Gastroesophageal sphincter (tissue), 4 donors: Measurements from ENCODE around the gene HEMK1. TPM values are rescaled to one million over a fixed set of nuclear protein-coding genes. Genes with fewer than 3 reads are reported as not detected.
A peak's percentile ranks its signal among the peaks of the same experiment; 100 is the strongest.

Experiments
- ATAC-seq: fragments of 150-250 bp; one replicate; pipeline ENCODE4 v1.9.1; 2016; ENCODE audit warnings: mild to moderate bottlenecking, moderate library complexity
- H3K27ac ChIP-seq, 4 donors: fragments of 200-600 bp; sonication (generic) in 3 of 4; 1 replicate in 3 of 4; 2 replicates in 1 of 4; pipeline ENCODE4 v1.5.1; 2016 to 2019
- H3K27me3 ChIP-seq: fragments of 200-600 bp; sonication (generic); one replicate; pipeline ENCODE4 v1.5.1; 2019
- H3K36me3 ChIP-seq, 2 donors: fragments of 200-600 bp; sonication (generic); one replicate each; pipeline ENCODE4 v1.5.1; 2019; ENCODE audit warnings: control low read depth in 1 of 2
- H3K4me1 ChIP-seq, 3 donors: fragments of 200-600 bp; sonication (generic); 1 replicate in 2 of 3; 2 replicates in 1 of 3; pipeline ENCODE4 v1.5.1; 2016 to 2019; ENCODE audit warnings: control low read depth in 2 of 3
- H3K4me3 ChIP-seq, 2 donors: fragments of 200-600 bp; sonication (generic); one replicate each; pipeline ENCODE4 v1.5.1; 2019; ENCODE audit warnings: mild to moderate bottlenecking in 1 of 2, moderate library complexity in 1 of 2
- H3K9me3 ChIP-seq, 3 donors: fragments of 200-600 bp; sonication (generic); one replicate each; pipeline ENCODE4 v1.5.1; 2017 to 2019; ENCODE audit warnings: control low read depth in 2 of 3
- EP300 ChIP-seq: sonication (generic); formaldehyde crosslinking; IDR thresholded peaks from one replicate; pipeline ENCODE4 v1.6.1; 2017; ENCODE audit warnings: antibody characterized with exemption, mild to moderate bottlenecking
- POLR2A ChIP-seq, 2 donors: fragments of 450-650 bp; IDR thresholded peaks; one replicate each; pipeline ENCODE4 v1.6.1; 2017; ENCODE audit warnings: antibody characterized with exemption in 2 of 2, mild to moderate bottlenecking in 2 of 2, moderate library complexity in 1 of 2
- POLR2AphosphoS5 ChIP-seq: sonication (generic); formaldehyde crosslinking; IDR thresholded peaks from one replicate; pipeline ENCODE4 v1.6.1; 2017; ENCODE audit warnings: antibody characterized with exemption
- WGBS, 2 donors: methylation state at CpG; one replicate each; pipeline ENCODE4 v1.1.5; 2018; ENCODE audit warnings: low coverage in 1 of 2; 5-methylcytosine and 5-hydroxymethylcytosine counted together
- total RNA-seq, 4 donors: library from RNA; depleted of rRNA; stranded (reverse); fragments of >200 nt; gene quantifications; one replicate each; pipeline ENCODE4 v1.1.0, GENCODE V29; 2016
- TF ChIP-seq, protein P1 (sequence below), 4 experiments: fragments of 200-600 bp in 2 of 4; fragments of 450-650 bp in 2 of 4; sonication (generic) in 1 of 4; IDR thresholded peaks; one replicate each; pipeline ENCODE4 v1.5.1; 2017 to 2019; ENCODE audit warnings: antibody characterized with exemption in 4 of 4, mild to moderate bottlenecking in 2 of 4, moderate library complexity in 2 of 4

The HEMK1 gene
- total RNA-seq, 4 donors from 2014 or later = 6.4 to 11.7 (median 11.4) TPM

DNA sequence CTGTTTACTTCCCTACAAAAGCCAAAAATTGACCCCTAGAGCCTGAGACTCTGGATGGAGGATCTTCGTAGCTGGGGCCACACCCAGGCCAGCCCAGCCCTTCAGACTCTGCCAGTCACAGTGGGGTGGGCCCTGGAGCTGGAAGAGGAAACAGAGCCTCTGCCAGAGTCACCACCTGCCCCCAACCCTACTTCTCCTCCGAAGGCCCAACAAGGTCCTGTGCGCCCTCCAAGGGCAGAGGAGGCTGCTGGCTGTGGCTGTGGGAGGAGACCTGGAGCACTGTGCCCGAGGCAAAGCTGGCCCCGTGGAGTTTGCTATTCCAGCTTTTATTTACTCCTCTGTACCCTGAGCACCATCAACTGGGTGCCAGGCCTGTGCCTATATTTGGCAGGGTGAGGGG, 23.2 kb downstream of the HEMK1 start:
- Histone ChIP-seq H3K27me3 (no peaks in the 10 kb centered on the region), H3K36me3 (no peaks in the 10 kb centered on the region), H3K4me3 (no peak overlapping the region), H3K9me3 (no peaks in the 10 kb centered on the region), H3K27ac (no peak overlapping the region), H3K4me1 (peaks cover 0 to 41% (median 15%) of the 10 kb centered on the region in 3 donors)
- TF ChIP-seq POLR2AphosphoS5 (no peak), POLR2A (IDR thresholded peaks at IDR 0.05) (no peak), EP300 (no peak)
- TF ChIP-seq, protein P1, sequence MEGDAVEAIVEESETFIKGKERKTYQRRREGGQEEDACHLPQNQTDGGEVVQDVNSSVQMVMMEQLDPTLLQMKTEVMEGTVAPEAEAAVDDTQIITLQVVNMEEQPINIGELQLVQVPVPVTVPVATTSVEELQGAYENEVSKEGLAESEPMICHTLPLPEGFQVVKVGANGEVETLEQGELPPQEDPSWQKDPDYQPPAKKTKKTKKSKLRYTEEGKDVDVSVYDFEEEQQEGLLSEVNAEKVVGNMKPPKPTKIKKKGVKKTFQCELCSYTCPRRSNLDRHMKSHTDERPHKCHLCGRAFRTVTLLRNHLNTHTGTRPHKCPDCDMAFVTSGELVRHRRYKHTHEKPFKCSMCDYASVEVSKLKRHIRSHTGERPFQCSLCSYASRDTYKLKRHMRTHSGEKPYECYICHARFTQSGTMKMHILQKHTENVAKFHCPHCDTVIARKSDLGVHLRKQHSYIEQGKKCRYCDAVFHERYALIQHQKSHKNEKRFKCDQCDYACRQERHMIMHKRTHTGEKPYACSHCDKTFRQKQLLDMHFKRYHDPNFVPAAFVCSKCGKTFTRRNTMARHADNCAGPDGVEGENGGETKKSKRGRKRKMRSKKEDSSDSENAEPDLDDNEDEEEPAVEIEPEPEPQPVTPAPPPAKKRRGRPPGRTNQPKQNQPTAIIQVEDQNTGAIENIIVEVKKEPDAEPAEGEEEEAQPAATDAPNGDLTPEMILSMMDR (IDR thresholded peaks at IDR 0.05) = no peak
- no peak for ATAC-seq
- 19% methylated on average over 3 of the region's 5 CpGs; no CpG with 5 or more reads in 1 of the 2 donors for WGBS, 2 donors

DNA sequence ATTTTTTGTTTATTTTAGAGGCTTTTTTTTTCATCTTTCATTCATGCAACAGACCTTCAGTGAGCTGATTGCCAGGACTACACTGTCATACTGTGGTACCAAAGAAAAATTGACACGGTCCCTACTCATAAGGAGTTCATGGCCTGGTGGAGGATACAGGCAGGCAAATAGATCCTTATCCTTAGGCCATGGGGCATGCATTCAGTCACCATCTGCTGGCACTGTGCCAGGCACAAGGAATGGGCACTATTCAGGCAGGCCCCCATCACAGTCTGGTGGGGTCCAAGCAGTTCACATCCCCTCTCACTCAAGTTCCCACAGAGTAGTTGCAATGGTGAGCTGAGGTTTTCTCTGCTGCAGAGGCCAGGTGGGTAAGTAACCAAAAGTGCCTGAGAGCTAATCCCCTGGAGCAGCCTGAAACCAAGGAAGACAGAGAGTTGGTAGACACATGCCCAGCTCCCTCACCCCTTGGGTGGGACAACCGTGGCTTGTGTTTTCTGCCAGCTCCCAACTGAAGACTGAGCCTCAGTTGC, 25.0 kb downstream of the HEMK1 start:
- no peak for ATAC-seq
- no peaks in the 10 kb centered on the region for H3K36me3 ChIP-seq
- TF ChIP-seq POLR2A (IDR thresholded peaks at IDR 0.05) = no peak
- TF ChIP-seq, protein P1 (IDR thresholded peaks at IDR 0.05) = no peak
- TF ChIP-seq EP300 = no peak
- no peak for TF ChIP-seq POLR2AphosphoS5

DNA sequence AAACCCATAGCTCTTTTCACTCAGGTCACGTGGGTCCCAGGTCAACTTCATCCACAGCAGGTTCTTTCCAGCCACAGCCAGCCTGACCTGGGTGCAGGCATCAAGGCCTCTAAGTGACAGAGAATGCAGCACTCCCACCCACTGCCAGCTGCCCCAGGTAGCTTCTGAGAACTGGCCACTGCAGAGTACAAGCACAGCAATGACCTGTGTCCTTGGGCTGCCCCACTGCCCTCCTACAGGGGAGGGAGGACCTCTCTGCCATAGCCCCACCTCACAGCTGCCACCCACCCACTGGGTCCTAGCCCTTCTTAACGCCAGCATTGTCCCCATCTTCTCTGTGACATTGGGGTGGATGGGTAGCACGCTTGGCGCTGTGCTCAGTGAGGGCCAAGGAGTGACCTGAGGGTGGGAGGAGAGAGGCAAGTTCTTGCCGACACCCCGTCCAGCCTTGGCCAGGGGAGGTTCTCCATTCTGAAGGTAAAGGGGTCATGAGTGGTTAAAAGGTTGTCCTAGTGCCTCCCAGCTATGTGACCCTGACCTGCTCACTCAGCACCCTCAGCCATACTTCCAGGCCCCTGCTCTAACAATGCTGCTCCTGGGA, 29.9 kb downstream of the HEMK1 start:
- Histone ChIP-seq H3K36me3 (peaks cover 0 to 3% of the 10 kb centered on the region in 2 donors), H3K9me3 (no peaks in the 10 kb centered on the region), H3K27ac (peak overlapping the region in 3 of 4 donors; percentile 95 to 96 (median 96)), H3K27me3 (no peaks in the 10 kb centered on the region), H3K4me1 (peaks cover 11 to 55% (median 28%) of the 10 kb centered on the region in 3 donors), H3K4me3 (no peak overlapping the region)
- WGBS, 2 donors = 86 to 93% methylated on average over 1 to 3 of the region's 6 CpGs
- no peak for ATAC-seq
- TF ChIP-seq EP300 (no peak), POLR2AphosphoS5 (no peak), POLR2A (IDR thresholded peaks at IDR 0.05) (no peak)
- TF ChIP-seq, protein P1 (IDR thresholded peaks at IDR 0.05) = no peak

More for the DNA sequence above, 25.0 kb downstream of the HEMK1 start:
- Histone ChIP-seq H3K27me3 (no peaks in the 10 kb centered on the region), H3K9me3 (no peaks in the 10 kb centered on the region), H3K4me3 (no peak overlapping the region), H3K4me1 (peaks cover 0 to 45% (median 15%) of the 10 kb centered on the region in 3 donors), H3K27ac (no peak overlapping the region)
- WGBS, 2 donors = 0 to 40% methylated on average over 1 to 2 of the region's 2 CpGs

DNA sequence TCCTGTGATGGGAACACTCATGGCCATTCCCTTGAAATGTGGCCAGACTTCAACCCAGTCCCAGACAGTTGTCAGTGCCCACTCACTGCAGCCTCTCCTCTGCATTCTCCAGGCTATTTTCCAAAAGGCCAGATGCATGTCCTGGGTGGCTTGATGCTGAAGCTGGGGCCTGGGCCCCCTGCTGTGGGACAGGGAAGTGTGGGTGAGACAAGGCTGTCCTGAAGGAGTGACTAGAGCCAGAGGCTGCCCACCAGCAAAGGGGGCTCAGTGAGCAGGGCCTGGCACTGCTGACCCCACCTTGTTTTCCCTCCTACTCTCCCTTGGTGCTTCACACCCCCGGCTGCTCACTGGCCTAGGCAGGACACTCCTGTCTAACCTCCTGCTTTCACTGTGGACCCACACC, 30.4 kb downstream of the HEMK1 start:
- ATAC-seq = no peak
- peaks cover 11 to 58% (median 28%) of the 10 kb centered on the region in 3 donors for H3K4me1 ChIP-seq
- H3K9me3 ChIP-seq = no peaks in the 10 kb centered on the region
- TF ChIP-seq POLR2A (IDR thresholded peaks at IDR 0.05) (no peak), POLR2AphosphoS5 (no peak), EP300 (no peak)
- TF ChIP-seq, protein P1 (IDR thresholded peaks at IDR 0.05) = no peak
- no peaks in the 10 kb centered on the region for H3K27me3 ChIP-seq
- peaks cover 0 to 8% of the 10 kb centered on the region in 2 donors for H3K36me3 ChIP-seq
- H3K4me3 ChIP-seq = no peak overlapping the region
- H3K27ac ChIP-seq = peak overlapping the region; percentile 63 to 96 (median 96)
- WGBS, 2 donors = 83 to 100% methylated on average over 1 of the region's 1 CpG
